Measurements from ENCODE around the gene HS3ST5. TPM values are rescaled to one million over a fixed set of nuclear protein-coding genes. Genes with fewer than 3 reads are reported as not detected.

The HS3ST5 gene
- total RNA-seq, 2 donors from 2014 or later: 0.34 TPM; not detected in 1

GRCh38 chr6:114096561-114097172 is 246.2 kb downstream of the HS3ST5 start:
- H3K4me3 ChIP-seq: no peak overlapping the region
- no peak for DNase-seq (ENCODE audit: low spot score)
- intact Hi-C loops (cut with DNase I): loop anchor here (10.0 kb wide), 1 partner anchor 208 kb away; no protein-coding TSS in a partner anchor
- 1% methylated on average over 2 of the region's 2 CpGs for WGBS
- H3K9me3 ChIP-seq: no peaks in the 10 kb centered on the region
- no peak overlapping the region for H3K27ac ChIP-seq
- no peaks in the 10 kb centered on the region for H3K4me1 ChIP-seq (replicated peaks)
- H3K27me3 ChIP-seq (replicated peaks; ENCODE audit: insufficient read depth): no peaks in the 10 kb centered on the region
- TF ChIP-seq POLR2AphosphoS5 (IDR thresholded peaks at IDR 0.05) (no peak), CTCF (IDR thresholded peaks at IDR 0.05) (peak; percentile 37 to 80 (median 52))
- H3K36me3 ChIP-seq: no peaks in the 10 kb centered on the region

GRCh38 chr6:114092943-114093342 is 249.9 kb downstream of the HS3ST5 start:
- TF ChIP-seq POLR2A (IDR thresholded peaks at IDR 0.05) (no peak), CTCF (IDR thresholded peaks at IDR 0.05) (no peak), POLR2AphosphoS5 (IDR thresholded peaks at IDR 0.05) (no peak)
- intact Hi-C loops (cut with DNase I): loop anchor here (10.0 kb wide), 1 partner anchor 212 kb away; no protein-coding TSS in a partner anchor
- Histone ChIP-seq H3K36me3 (no peaks in the 10 kb centered on the region), H3K4me1 (replicated peaks) (no peaks in the 10 kb centered on the region), H3K4me3 (no peak overlapping the region), H3K27ac (no peak overlapping the region), H3K9me3 (no peaks in the 10 kb centered on the region), H3K27me3 (replicated peaks; ENCODE audit: insufficient read depth) (no peaks in the 10 kb centered on the region)
- WGBS: 95% methylated on average over 2 of the region's 2 CpGs
- DNase-seq (ENCODE audit: low spot score): no peak

GRCh38 chr6:114090626-114091025 is 252.2 kb downstream of the HS3ST5 start:
- Histone ChIP-seq H3K9me3 (no peaks in the 10 kb centered on the region), H3K4me1 (replicated peaks) (no peaks in the 10 kb centered on the region), H3K27me3 (replicated peaks; ENCODE audit: insufficient read depth) (no peaks in the 10 kb centered on the region), H3K36me3 (no peaks in the 10 kb centered on the region), H3K4me3 (no peak overlapping the region), H3K27ac (no peak overlapping the region)
- WGBS: 29% methylated on average over 4 of the region's 4 CpGs
- intact Hi-C loops (cut with DNase I): loop anchor here (10.0 kb wide), 1 partner anchor 214 kb away; no protein-coding TSS in a partner anchor
- DNase-seq (ENCODE audit: low spot score): no peak
- no peak for TF ChIP-seq POLR2A (IDR thresholded peaks at IDR 0.05)
- TF ChIP-seq POLR2AphosphoS5 (IDR thresholded peaks at IDR 0.05): no peak
- TF ChIP-seq CTCF (IDR thresholded peaks at IDR 0.05): no peak

GRCh38 chr6:114087496-114087895 is 255.3 kb downstream of the HS3ST5 start:
- Histone ChIP-seq H3K4me1 (replicated peaks) (no peaks in the 10 kb centered on the region), H3K27me3 (replicated peaks; ENCODE audit: insufficient read depth) (no peaks in the 10 kb centered on the region), H3K36me3 (no peaks in the 10 kb centered on the region), H3K27ac (no peak overlapping the region), H3K4me3 (no peak overlapping the region), H3K9me3 (no peaks in the 10 kb centered on the region)
- WGBS: 89% methylated on average over 2 of the region's 2 CpGs
- intact Hi-C loops (cut with DNase I): no loop called here
- no peak for TF ChIP-seq CTCF (IDR thresholded peaks at IDR 0.05)
- TF ChIP-seq POLR2AphosphoS5 (IDR thresholded peaks at IDR 0.05): no peak
- TF ChIP-seq POLR2A (IDR thresholded peaks at IDR 0.05): no peak
- DNase-seq (ENCODE audit: low spot score): no peak

GRCh38 chr6:114085211-114085610 is 257.6 kb downstream of the HS3ST5 start:
- H3K36me3 ChIP-seq: no peaks in the 10 kb centered on the region
- no peak overlapping the region for H3K27ac ChIP-seq
- no peaks in the 10 kb centered on the region for H3K4me1 ChIP-seq (replicated peaks)
- no peaks in the 10 kb centered on the region for H3K9me3 ChIP-seq
- no peak for DNase-seq (ENCODE audit: low spot score)
- H3K4me3 ChIP-seq: no peak overlapping the region
- WGBS: 73% methylated on average over 2 of the region's 2 CpGs
- no peaks in the 10 kb centered on the region for H3K27me3 ChIP-seq (replicated peaks; ENCODE audit: insufficient read depth)
- TF ChIP-seq POLR2AphosphoS5 (IDR thresholded peaks at IDR 0.05): no peak
- no peak for TF ChIP-seq POLR2A (IDR thresholded peaks at IDR 0.05)
- no peak for TF ChIP-seq CTCF (IDR thresholded peaks at IDR 0.05)
- intact Hi-C loops (cut with DNase I): no loop called here

Measured in prostate gland (tissue), 2 donors.